HepG2 (cell line): ENCODE measurements around the gene DIS3L2. TPM values are rescaled to one million over a fixed set of nuclear protein-coding genes. Genes with fewer than 3 reads are reported as not detected.

Experiments
- ATAC-seq: fragments of 200-7000 bp; cut with Tn5 transposase; 3 replicates; pipeline ENCODE4 v1.9.1; 2020; ENCODE audit warnings: mild to moderate bottlenecking, moderate library complexity
- BruUV-seq: library from RNA; stranded (reverse); fragments of 400-500 nt; replicated peaks from 2 replicates; lab custom pipeline; 2021; lab: Mats Ljungman, UMichigan
- CTCF ChIA-PET: fragments of 300-600 bp; formaldehyde crosslinking; extraction: SDS; loops from one replicate; lab custom pipeline; 2021; ENCODE audit warnings: low total read pairs, inconsistent platforms, low intra/inter-chr PET ratio; lab: Yijun Ruan, JAX
- POLR2A ChIA-PET: fragments of 350-600 bp; sonication (Branson Sonifier 250); formaldehyde crosslinking; loops from one replicate; lab custom pipeline; 2020; ENCODE audit warnings: antibody characterized with exemption, inconsistent platforms; lab: Yijun Ruan, JAX
- DNase-seq: peaks from one replicate; pipeline ENCODE4 v3.0.0-alpha.2; 2015; ENCODE audit warnings: low spot score
- FAIRE-seq: peaks from 3 replicates; lab custom pipeline; 2011; peaks lifted over from hg19 to GRCh38; lab: Jason Lieb, UNC
- H2AFZ ChIP-seq: one replicate; pipeline ENCODE4 v1.6.1; 2011; ENCODE audit warnings: low read length, inconsistent platforms
- H3K27ac ChIP-seq: fragments of 300-600 bp; 3 replicates; pipeline ENCODE4 v1.8.0; 2011; ENCODE audit warnings: mixed run types, mild to moderate bottlenecking, mixed read lengths, low read length, inconsistent platforms; ENCODE audit not compliant: insufficient read depth; ENCODE audit errors: extremely low read length
- H3K27me3 ChIP-seq, 2 experiments: fragments of 200-600 bp in 1 of 2; 2 replicates in 1 of 2; 3 replicates in 1 of 2; pipeline versions ENCODE4 v1.6.0 to v1.8.0; 2011; ENCODE audit warnings: low read length in 2 of 2, mild to moderate bottlenecking in 2 of 2, moderate library complexity in 2 of 2, inconsistent platforms in 1 of 2; ENCODE audit not compliant: insufficient read depth in 2 of 2, control insufficient read depth in 1 of 2
- H3K36me3 ChIP-seq, 2 experiments: fragments of 200-600 bp in 1 of 2; replicated peaks in 1 of 2; 2 replicates in 1 of 2; 3 replicates in 1 of 2; pipeline versions ENCODE4 v1.5.1 to v1.8.0; 2011; ENCODE audit warnings: low read length in 2 of 2, inconsistent platforms in 1 of 2; ENCODE audit not compliant: insufficient read depth in 2 of 2, control insufficient read depth in 1 of 2
- H3K4me1 ChIP-seq: 2 replicates; pipeline ENCODE4 v1.5.1; 2012; ENCODE audit warnings: low read length, inconsistent platforms; ENCODE audit not compliant: insufficient read depth
- H3K4me2 ChIP-seq: 2 replicates; pipeline ENCODE4 v1.6.0; 2011; ENCODE audit warnings: low read depth, low read length, inconsistent platforms
- H3K4me3 ChIP-seq, 3 experiments: fragments of 200-600 bp in 1 of 3; sonication (generic), shearing (Covaris generic) in 1 of 3; replicated peaks in 1 of 3; 2 replicates each; pipeline ENCODE4 v1.5.1; 2011 to 2016; ENCODE audit warnings: low read length in 3 of 3, inconsistent platforms in 2 of 3, low read depth in 2 of 3, mild to moderate bottlenecking in 2 of 3, control low read depth in 1 of 3, mixed read lengths in 1 of 3; ENCODE audit not compliant: insufficient read depth in 1 of 3
- H3K79me2 ChIP-seq: one replicate; pipeline ENCODE4 v1.6.1; 2011; ENCODE audit warnings: low read length, inconsistent platforms; ENCODE audit not compliant: insufficient read depth
- H3K9ac ChIP-seq: 2 replicates; pipeline ENCODE4 v1.6.0; 2011; ENCODE audit warnings: mild to moderate bottlenecking, low read depth, low read length, inconsistent platforms; ENCODE audit not compliant: insufficient read depth
- H3K9me3 ChIP-seq: 2 replicates; pipeline ENCODE4 v1.5.1; 2012; ENCODE audit warnings: mild to moderate bottlenecking, low read length
- H4K20me1 ChIP-seq: 2 replicates; pipeline ENCODE4 v1.6.0; 2011; ENCODE audit warnings: inconsistent platforms, mild to moderate bottlenecking, low read length, moderate library complexity; ENCODE audit not compliant: insufficient read depth
- BORCS8-MEF2B ChIP-seq: sonication (generic); formaldehyde crosslinking; IDR thresholded peaks from 2 replicates; pipeline ENCODE4 v1.8.0; 2022; ENCODE audit warnings: mild to moderate bottlenecking, missing genetic modification reagents
- FOXP1 ChIP-seq, 2 experiments: fragments of 450-650 bp in 1 of 2; IDR thresholded peaks; 2 replicates each; pipeline ENCODE4 v1.6.1; 2017 to 2018; ENCODE audit warnings: antibody characterized with exemption in 1 of 2
- MED1 ChIP-seq: sonication (generic); formaldehyde crosslinking; IDR thresholded peaks from 2 replicates; pipeline ENCODE4 v1.4.0; 2020; ENCODE audit warnings: missing genetic modification reagents
- MEF2D ChIP-seq: sonication (generic); formaldehyde crosslinking; IDR thresholded peaks from 2 replicates; pipeline ENCODE4 v1.5.1; 2020; ENCODE audit warnings: mild to moderate bottlenecking, missing genetic modification reagents
- PHF5A ChIP-seq: IDR thresholded peaks from one replicate; pipeline ENCODE4 v1.6.1; 2018; ENCODE audit warnings: low read depth, missing genetic modification reagents; ENCODE audit not compliant: unreplicated experiment
- TOPORS ChIP-seq: sonication (generic); formaldehyde crosslinking; IDR thresholded peaks from 2 replicates; pipeline ENCODE4 v1.8.0; 2023; ENCODE audit warnings: mild to moderate bottlenecking, missing genetic modification reagents
- TSC22D2 ChIP-seq: sonication (generic); formaldehyde crosslinking; IDR thresholded peaks from 2 replicates; pipeline ENCODE4 v1.5.1; 2020; ENCODE audit warnings: missing genetic modification reagents, mild to moderate bottlenecking, borderline replicate concordance
- ZNF124 ChIP-seq: sonication (generic); formaldehyde crosslinking; IDR thresholded peaks from 2 replicates; pipeline ENCODE4 v1.4.0; 2020; ENCODE audit warnings: missing genetic modification reagents
- ZNF33B ChIP-seq: sonication (generic); formaldehyde crosslinking; IDR thresholded peaks from 2 replicates; pipeline ENCODE4 v1.5.1; 2020; ENCODE audit warnings: mild to moderate bottlenecking, missing genetic modification reagents
- ZNF644 ChIP-seq: IDR thresholded peaks from 2 replicates; pipeline ENCODE4 v1.6.1; 2016; ENCODE audit warnings: low read depth
- WGBS: methylation state at CpG from one replicate; pipeline ENCODE4 v1.1.6; 2017; ENCODE audit warnings: low lambda C conversion rate; 5-methylcytosine and 5-hydroxymethylcytosine counted together
- in situ Hi-C: cut with HindIII; loops from 2 replicates; pipeline ENCODE4 v1.10.0; 2017; ENCODE audit warnings: low pct_unique_long_range_greater_than_20kb; ENCODE audit not compliant: extremely low pct_ligation_motif_present
- intact Hi-C: fragments of 100-400 bp; cut with micrococcal nuclease; formaldehyde crosslinking; loops from one replicate; pipeline ENCODE4 v1.10.0; 2022; ENCODE audit not compliant: unreplicated experiment
- polyA plus RNA-seq, 8 experiments: library from polyadenylated mRNA; depleted of rRNA in 3 of 8; stranded (reverse) in 7 of 8; unstranded in 1 of 8; fragments of >200 nt; fragmentation: Illumina TruSeq in 4 of 8; extraction: Trizol in 4 of 8; gene quantifications; 2 replicates each; pipeline versions ENCODE4 v1.2.1 to v1.2.3, GENCODE V29; 2011 to 2016; ENCODE audit warnings: low read depth in 4 of 8, missing spikeins in 1 of 8, mixed read lengths in 1 of 8; ENCODE audit not compliant: insufficient read depth in 1 of 8
- total RNA-seq, 5 experiments: library from RNA; depleted of rRNA; stranded (reverse); fragments of >200 nt; fragmentation: Illumina TruSeq; extraction: Trizol; gene quantifications; 2 replicates each; pipeline ENCODE4 v1.2.3, GENCODE V29; 2016; ENCODE audit warnings: low read depth in 1 of 5
- TF ChIP-seq, protein P1 (sequence below): fragments of 450-650 bp; IDR thresholded peaks from 2 replicates; pipeline ENCODE4 v1.6.1; 2016

DIS3L2 gene
- total and polyA plus RNA-seq, 2 of the 13 experiments (the other 11 are each of a cell fraction or from before 2014, with no cell fraction given): 7.0 to 23.9 TPM

DNA sequence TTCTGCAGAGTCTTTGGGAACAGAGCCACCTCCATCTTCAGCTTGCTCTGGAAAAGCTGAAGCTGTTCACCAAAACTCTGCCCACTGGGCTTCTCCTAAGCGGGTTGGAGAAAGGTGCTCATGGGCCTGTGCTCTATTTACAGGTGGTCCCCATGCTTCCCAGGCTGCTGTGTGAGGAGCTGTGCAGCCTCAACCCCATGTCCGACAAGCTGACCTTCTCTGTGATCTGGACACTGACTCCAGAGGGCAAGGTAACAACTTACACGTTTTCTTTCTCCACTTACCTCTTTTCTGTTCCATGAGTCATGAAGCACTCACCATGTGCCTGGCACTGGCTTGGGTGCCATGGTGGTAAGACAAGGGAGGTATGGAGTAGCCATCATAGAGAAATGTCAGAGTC, 287.6 kb downstream of the DIS3L2 start:
- ATAC-seq (no peak), FAIRE-seq (no peak), DNase-seq (no peak)
- in situ Hi-C loops (no loop called here), intact Hi-C loops (no loop called here)
- no peak overlapping the region for H3K27ac ChIP-seq
- TF ChIP-seq, protein P1, sequence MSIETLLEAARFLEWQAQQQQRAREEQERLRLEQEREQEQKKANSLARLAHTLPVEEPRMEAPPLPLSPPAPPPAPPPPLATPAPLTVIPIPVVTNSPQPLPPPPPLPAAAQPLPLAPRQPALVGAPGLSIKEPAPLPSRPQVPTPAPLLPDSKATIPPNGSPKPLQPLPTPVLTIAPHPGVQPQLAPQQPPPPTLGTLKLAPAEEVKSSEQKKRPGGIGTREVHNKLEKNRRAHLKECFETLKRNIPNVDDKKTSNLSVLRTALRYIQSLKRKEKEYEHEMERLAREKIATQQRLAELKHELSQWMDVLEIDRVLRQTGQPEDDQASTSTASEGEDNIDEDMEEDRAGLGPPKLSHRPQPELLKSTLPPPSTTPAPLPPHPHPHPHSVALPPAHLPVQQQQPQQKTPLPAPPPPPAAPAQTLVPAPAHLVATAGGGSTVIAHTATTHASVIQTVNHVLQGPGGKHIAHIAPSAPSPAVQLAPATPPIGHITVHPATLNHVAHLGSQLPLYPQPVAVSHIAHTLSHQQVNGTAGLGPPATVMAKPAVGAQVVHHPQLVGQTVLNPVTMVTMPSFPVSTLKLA: peak; percentile 49; the same call in 1 of the 2 replicates
- no peak for TF ChIP-seq BORCS8-MEF2B (CRISPR knock-in tag)
- TF ChIP-seq ZNF644 (CRISPR knock-in tag): no peak
- no peaks in the 10 kb centered on the region for H3K27me3 ChIP-seq
- H2AFZ ChIP-seq: no peak overlapping the region
- no peaks in the 10 kb centered on the region for H4K20me1 ChIP-seq
- H3K9ac ChIP-seq: no peak overlapping the region
- ChIA-PET CTCF (no interaction called here), POLR2A (no interaction called here)
- H3K36me3 ChIP-seq: peaks cover 8 to 30% of the 10 kb centered on the region in 2 experiments
- no peak overlapping the region for H3K4me3 ChIP-seq
- H3K9me3 ChIP-seq: no peaks in the 10 kb centered on the region
- H3K4me2 ChIP-seq: no peak overlapping the region
- no peaks in the 10 kb centered on the region for H3K79me2 ChIP-seq
- WGBS: 95% methylated on average over 3 of the region's 3 CpGs
- BruUV-seq: no TSS peak
- no peaks in the 10 kb centered on the region for H3K4me1 ChIP-seq

DNA sequence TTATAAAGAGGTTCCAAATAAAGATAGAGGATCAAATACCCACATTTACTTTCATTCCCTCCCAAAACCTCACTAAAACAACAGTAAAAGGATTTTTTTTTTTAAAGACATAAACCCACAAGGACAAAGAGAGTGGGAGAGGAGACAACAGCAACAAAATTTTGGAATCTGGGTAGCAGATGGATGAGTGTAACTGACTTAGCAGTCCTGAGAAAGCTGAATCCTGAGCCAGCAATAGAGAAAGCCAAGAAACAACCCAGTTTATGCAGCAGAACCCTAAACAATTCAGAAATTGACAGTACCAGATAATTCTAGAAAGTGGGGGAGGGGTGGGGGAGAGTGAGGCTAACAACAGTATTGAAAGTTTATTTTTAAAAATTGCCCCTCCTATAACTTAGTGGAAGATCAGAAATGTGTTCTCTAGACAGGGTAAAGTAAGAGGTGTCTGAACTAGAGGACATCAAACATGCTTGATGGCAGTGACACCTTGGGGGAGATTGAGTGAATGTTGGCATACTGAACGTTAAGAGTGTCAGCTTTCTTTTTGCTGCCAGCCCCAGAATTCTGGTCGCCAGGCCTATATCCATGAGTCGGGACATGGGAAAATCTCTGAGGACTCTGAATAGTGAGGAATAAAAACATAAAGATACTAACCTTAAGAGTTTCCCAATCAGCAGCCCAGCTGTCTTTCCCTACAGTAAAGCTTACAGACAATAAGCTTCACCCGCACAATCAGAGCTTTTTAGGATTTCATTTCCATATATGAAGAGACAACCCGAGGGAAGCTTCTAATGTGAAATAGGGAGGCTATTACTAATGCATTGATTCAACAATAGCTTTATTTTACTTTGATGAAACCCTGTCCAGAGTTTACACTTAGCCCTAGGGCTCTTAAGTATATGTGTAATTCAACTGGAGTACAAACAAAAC, 289.0 kb downstream of the DIS3L2 start:
- FAIRE-seq: no peak
- intact Hi-C loops (no loop called here), in situ Hi-C loops (no loop called here)
- Histone ChIP-seq H3K4me2 (no peak overlapping the region), H3K9me3 (no peaks in the 10 kb centered on the region), H4K20me1 (no peaks in the 10 kb centered on the region), H3K27ac (no peak overlapping the region), H2AFZ (no peak overlapping the region), H3K4me1 (no peaks in the 10 kb centered on the region), H3K36me3 (peaks cover 8 to 33% of the 10 kb centered on the region in 2 experiments), H3K27me3 (no peaks in the 10 kb centered on the region), H3K9ac (no peak overlapping the region), H3K4me3 (no peak overlapping the region), H3K79me2 (no peaks in the 10 kb centered on the region)
- CTCF ChIA-PET: no interaction called here
- 96% methylated on average over 5 of the region's 5 CpGs for WGBS
- TF ChIP-seq FOXP1 (IDR thresholded peaks at IDR 0.05) (no peak), FOXP1 (CRISPR knock-in tag; IDR thresholded peaks at IDR 0.05) (no peak), ZNF124 (CRISPR knock-in tag) (no peak), MEF2D (CRISPR knock-in tag) (no peak), PHF5A (CRISPR knock-in tag) (no peak), TOPORS (no peak), ZNF33B (no peak), MED1 (no peak), TSC22D2 (no peak)
- BruUV-seq: no TSS peak
- ATAC-seq: no peak
- POLR2A ChIA-PET: no interaction called here
- DNase-seq: no peak
